ENCODE measurements around the gene DDR2. TPM values are rescaled to one million over a fixed set of nuclear protein-coding genes. Genes with fewer than 3 reads are reported as not detected.

The DDR2 gene
- total and polyA plus RNA-seq, 2 experiments from 2014 or later = 94.7 to 196 TPM

DNA sequence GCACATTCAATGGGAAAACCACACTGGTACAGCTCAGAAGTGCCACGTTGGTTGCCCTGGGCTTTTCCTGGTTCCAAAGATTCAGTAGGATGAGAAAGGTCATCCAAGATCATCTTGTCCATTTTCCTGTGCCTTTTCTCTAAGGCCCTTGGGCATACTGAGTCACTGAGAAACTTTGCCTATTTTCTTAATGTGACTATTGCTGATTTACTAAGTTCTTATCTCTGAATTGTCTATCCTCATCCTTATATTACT, 101.0 kb downstream of the DDR2 start:
- no peak for TF ChIP-seq EZH2 (IDR thresholded peaks at IDR 0.05; ENCODE audit: insufficient read depth, poor library complexity, severe bottlenecking)
- no peak for TF ChIP-seq EZH2phosphoT487 (IDR thresholded peaks at IDR 0.05; ENCODE audit: insufficient read depth, low read depth)
- in situ Hi-C loops (cut with MboI) = no loop called here
- Histone ChIP-seq H3K27me3 (replicated peaks; ENCODE audit: insufficient read depth) (no peaks in the 10 kb centered on the region), H2AFZ (no peak overlapping the region), H3K9me3 (ENCODE audit: low read depth) (no peaks in the 10 kb centered on the region), H3K27ac (no peak overlapping the region), H3K4me3 (no peak overlapping the region), H3K36me3 (ENCODE audit: low read depth) (peaks cover 34% of the 10 kb centered on the region), H3K9ac (no peak overlapping the region), H3K4me1 (ENCODE audit: insufficient read depth) (peaks cover 10% of the 10 kb centered on the region; the same call in 1 of the 2 replicates), H3F3A (ENCODE audit: insufficient read depth) (0 out of 2 replicates have a peak, but pooled peaks cover 7% of the 10 kb centered on the region), H3K9me2 (ENCODE audit: insufficient read depth) (no peaks in the 10 kb centered on the region), H3K4me2 (ENCODE audit: unreplicated experiment) (no peak overlapping the region), H4K20me1 (ENCODE audit: insufficient read depth) (no peaks in the 10 kb centered on the region), H3K79me2 (ENCODE audit: insufficient read depth) (peaks cover 80% of the 10 kb centered on the region)
- 19 to 20% methylated on average over 1 of the region's 1 CpG for WGBS, 2 experiments (ENCODE audit: low coverage in 1 of 2, low lambda C conversion rate in 2 of 2, missing lambda C conversion rate in 2 of 2)
- no peak for DNase-seq

DNA sequence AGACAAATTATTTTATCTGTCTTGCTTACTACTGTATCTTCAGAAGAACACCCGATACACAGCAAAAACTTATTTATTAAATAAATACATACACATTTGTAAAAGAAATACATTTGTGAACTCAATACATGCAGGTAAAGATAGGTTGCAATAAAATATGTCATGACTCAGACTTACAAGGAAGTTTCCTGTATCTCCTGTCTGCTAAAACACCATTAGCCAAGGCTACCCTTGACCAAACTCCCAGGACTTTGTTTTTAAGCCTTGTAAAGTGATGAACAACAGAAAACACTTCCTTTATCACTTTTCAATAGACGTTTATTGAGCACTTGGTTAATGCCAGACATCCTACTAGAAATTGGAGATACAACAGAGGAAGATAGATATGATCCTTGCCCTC, 101.8 kb downstream of the DDR2 start:
- H3K4me2 ChIP-seq (ENCODE audit: unreplicated experiment) = no peak overlapping the region
- peaks cover 10% of the 10 kb centered on the region; the same call in 1 of the 2 replicates for H3K4me1 ChIP-seq (ENCODE audit: insufficient read depth)
- H3F3A ChIP-seq (ENCODE audit: insufficient read depth) = no peaks in the 10 kb centered on the region
- H3K79me2 ChIP-seq (ENCODE audit: insufficient read depth) = peaks cover 72% of the 10 kb centered on the region
- H3K9ac ChIP-seq = no peak overlapping the region
- in situ Hi-C loops (cut with MboI) = no loop called here
- TF ChIP-seq EZH2 (IDR thresholded peaks at IDR 0.05; ENCODE audit: insufficient read depth, poor library complexity, severe bottlenecking) (no peak), EZH2phosphoT487 (IDR thresholded peaks at IDR 0.05; ENCODE audit: insufficient read depth, low read depth) (no peak)
- 95 to 96% methylated on average over 2 of the region's 2 CpGs for WGBS, 2 experiments (ENCODE audit: low coverage in 1 of 2, low lambda C conversion rate in 2 of 2, missing lambda C conversion rate in 2 of 2)
- DNase-seq = no peak
- no peaks in the 10 kb centered on the region for H3K9me2 ChIP-seq (ENCODE audit: insufficient read depth)
- no peak overlapping the region for H2AFZ ChIP-seq
- H4K20me1 ChIP-seq (ENCODE audit: insufficient read depth) = no peaks in the 10 kb centered on the region
- no peaks in the 10 kb centered on the region for H3K27me3 ChIP-seq (replicated peaks; ENCODE audit: insufficient read depth)
- no peak overlapping the region for H3K4me3 ChIP-seq
- H3K9me3 ChIP-seq (ENCODE audit: low read depth) = no peaks in the 10 kb centered on the region
- peaks cover 30% of the 10 kb centered on the region for H3K36me3 ChIP-seq (ENCODE audit: low read depth)
- H3K27ac ChIP-seq = no peak overlapping the region

DNA sequence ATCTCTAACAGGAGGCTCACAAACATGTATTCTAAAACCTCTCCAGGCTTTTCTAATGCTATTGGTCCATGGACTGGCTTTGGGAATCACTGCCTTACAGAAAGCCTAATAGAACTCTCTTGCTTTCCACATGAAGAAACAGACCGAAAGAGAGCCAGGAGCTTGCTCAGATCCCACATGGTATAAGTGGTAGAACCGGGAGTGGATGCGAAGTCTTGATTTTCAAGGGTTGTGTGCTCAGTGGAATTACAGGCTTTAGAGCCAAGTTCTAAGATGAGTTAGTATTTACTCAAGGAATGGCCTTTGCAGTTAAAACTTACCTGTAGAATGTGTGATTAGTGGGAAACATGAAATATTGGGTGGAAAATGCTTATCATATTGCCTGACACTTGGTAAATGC, 103.9 kb downstream of the DDR2 start:
- no peak overlapping the region for H3K27ac ChIP-seq
- no peaks in the 10 kb centered on the region for H3F3A ChIP-seq (ENCODE audit: insufficient read depth)
- no peaks in the 10 kb centered on the region for H3K9me2 ChIP-seq (ENCODE audit: insufficient read depth)
- WGBS, 2 experiments (ENCODE audit: low coverage in 1 of 2, low lambda C conversion rate in 2 of 2, missing lambda C conversion rate in 2 of 2) = 93 to 95% methylated on average over 3 of the region's 3 CpGs
- no peaks in the 10 kb centered on the region for H3K9me3 ChIP-seq (ENCODE audit: low read depth)
- peaks cover 10% of the 10 kb centered on the region; the same call in 1 of the 2 replicates for H3K4me1 ChIP-seq (ENCODE audit: insufficient read depth)
- no peaks in the 10 kb centered on the region for H3K27me3 ChIP-seq (replicated peaks; ENCODE audit: insufficient read depth)
- H3K36me3 ChIP-seq (ENCODE audit: low read depth) = peaks cover 27% of the 10 kb centered on the region; the same call in 1 of the 2 replicates
- H3K4me2 ChIP-seq (ENCODE audit: unreplicated experiment) = no peak overlapping the region
- H3K4me3 ChIP-seq = no peak overlapping the region
- DNase-seq = no peak
- H4K20me1 ChIP-seq (ENCODE audit: insufficient read depth) = no peaks in the 10 kb centered on the region
- H3K79me2 ChIP-seq (ENCODE audit: insufficient read depth) = peaks cover 76% of the 10 kb centered on the region
- TF ChIP-seq EZH2 (IDR thresholded peaks at IDR 0.05; ENCODE audit: insufficient read depth, poor library complexity, severe bottlenecking) = no peak
- TF ChIP-seq EZH2phosphoT487 (IDR thresholded peaks at IDR 0.05; ENCODE audit: insufficient read depth, low read depth) = no peak
- in situ Hi-C loops (cut with MboI) = no loop called here
- no peak overlapping the region for H2AFZ ChIP-seq
- no peak overlapping the region for H3K9ac ChIP-seq

DNA sequence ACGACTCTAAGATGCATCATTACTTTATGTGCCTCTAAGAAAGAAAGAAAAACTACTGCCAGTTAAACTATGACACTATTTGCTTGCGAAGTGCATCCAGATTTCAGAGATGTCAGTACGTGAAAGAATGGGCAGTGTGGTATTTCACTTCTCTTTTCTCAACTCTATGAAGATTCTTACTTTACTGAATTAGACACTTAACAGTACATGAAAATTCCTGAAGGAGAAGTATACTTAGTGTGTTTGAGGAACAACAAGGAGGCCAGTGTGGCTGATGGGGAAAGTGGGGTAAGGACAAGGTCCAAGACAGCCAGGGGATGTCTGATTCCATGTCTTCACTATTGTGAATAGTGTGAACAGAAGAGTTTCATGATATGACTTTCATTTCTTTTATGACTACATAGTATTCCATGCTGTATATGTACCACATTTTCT, 104.4 kb downstream of the DDR2 start:
- H3K9me2 ChIP-seq (ENCODE audit: insufficient read depth) = no peaks in the 10 kb centered on the region
- DNase-seq = no peak
- 94 to 97% methylated on average over 3 of the region's 3 CpGs for WGBS, 2 experiments (ENCODE audit: low coverage in 1 of 2, low lambda C conversion rate in 2 of 2, missing lambda C conversion rate in 2 of 2)
- H3K4me3 ChIP-seq = no peak overlapping the region
- no peak overlapping the region for H2AFZ ChIP-seq
- TF ChIP-seq EZH2phosphoT487 (IDR thresholded peaks at IDR 0.05; ENCODE audit: insufficient read depth, low read depth) (no peak), EZH2 (IDR thresholded peaks at IDR 0.05; ENCODE audit: insufficient read depth, poor library complexity, severe bottlenecking) (no peak)
- no peak overlapping the region for H3K4me2 ChIP-seq (ENCODE audit: unreplicated experiment)
- H3K4me1 ChIP-seq (ENCODE audit: insufficient read depth) = peaks cover 10% of the 10 kb centered on the region; the same call in 1 of the 2 replicates
- peaks cover 76% of the 10 kb centered on the region for H3K79me2 ChIP-seq (ENCODE audit: insufficient read depth)
- no peaks in the 10 kb centered on the region for H3K9me3 ChIP-seq (ENCODE audit: low read depth)
- peaks cover 27% of the 10 kb centered on the region; the same call in 1 of the 2 replicates for H3K36me3 ChIP-seq (ENCODE audit: low read depth)
- in situ Hi-C loops (cut with MboI) = no loop called here
- no peaks in the 10 kb centered on the region for H3K27me3 ChIP-seq (replicated peaks; ENCODE audit: insufficient read depth)
- H3K27ac ChIP-seq = no peak overlapping the region
- H4K20me1 ChIP-seq (ENCODE audit: insufficient read depth) = no peaks in the 10 kb centered on the region
- no peak overlapping the region for H3K9ac ChIP-seq
- no peaks in the 10 kb centered on the region for H3F3A ChIP-seq (ENCODE audit: insufficient read depth)

DNA sequence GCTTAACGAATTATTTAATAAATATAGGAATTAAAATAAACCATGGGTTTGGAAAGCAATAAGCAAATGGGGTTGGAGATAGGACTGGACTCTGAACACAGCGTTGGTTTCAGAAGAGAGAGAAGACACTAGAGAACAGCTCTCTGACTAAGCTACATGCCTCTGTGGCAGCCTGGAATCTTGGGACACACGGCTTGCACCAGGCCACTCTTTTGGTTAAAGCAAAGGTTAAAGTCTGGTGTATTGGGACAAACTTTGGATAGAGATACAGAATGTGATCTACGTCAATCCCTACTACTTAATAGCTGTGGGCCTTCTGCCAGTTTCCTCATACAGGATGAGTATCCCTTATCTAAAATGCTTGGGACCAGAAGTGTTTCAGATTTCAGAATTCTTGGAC, 108.5 kb downstream of the DDR2 start:
- WGBS, 2 experiments (ENCODE audit: low coverage in 1 of 2, low lambda C conversion rate in 2 of 2, missing lambda C conversion rate in 2 of 2) = 91% methylated on average over 4 of the region's 4 CpGs

More for the DNA sequence above, 108.5 kb downstream of the DDR2 start:
- no peak overlapping the region for H3K27ac ChIP-seq
- H3K9ac ChIP-seq = no peak overlapping the region
- H3K9me3 ChIP-seq (ENCODE audit: low read depth) = no peaks in the 10 kb centered on the region
- H3K4me3 ChIP-seq = no peak overlapping the region
- in situ Hi-C loops (cut with MboI) = no loop called here
- DNase-seq = no peak
- no peaks in the 10 kb centered on the region for H3K9me2 ChIP-seq (ENCODE audit: insufficient read depth)
- no peak overlapping the region for H2AFZ ChIP-seq
- H4K20me1 ChIP-seq (ENCODE audit: insufficient read depth) = no peaks in the 10 kb centered on the region; the same call in 1 of the 2 replicates
- peaks cover 76% of the 10 kb centered on the region for H3K79me2 ChIP-seq (ENCODE audit: insufficient read depth)
- TF ChIP-seq EZH2phosphoT487 (IDR thresholded peaks at IDR 0.05; ENCODE audit: insufficient read depth, low read depth) (no peak), EZH2 (IDR thresholded peaks at IDR 0.05; ENCODE audit: insufficient read depth, poor library complexity, severe bottlenecking) (no peak)
- no peaks in the 10 kb centered on the region for H3K4me1 ChIP-seq (ENCODE audit: insufficient read depth)
- no peak overlapping the region for H3K4me2 ChIP-seq (ENCODE audit: unreplicated experiment)
- no peaks in the 10 kb centered on the region for H3F3A ChIP-seq (ENCODE audit: insufficient read depth)
- H3K27me3 ChIP-seq (replicated peaks; ENCODE audit: insufficient read depth) = no peaks in the 10 kb centered on the region
- H3K36me3 ChIP-seq (ENCODE audit: low read depth) = peaks cover 21% of the 10 kb centered on the region; the same call in 1 of the 2 replicates
